Heart left ventricle (tissue), 16 donors: ENCODE data around the gene MBL2. TPM values are rescaled to one million over a fixed set of nuclear protein-coding genes. Genes with fewer than 3 reads are reported as not detected.

Experiments
- ATAC-seq, 4 donors: fragments of 200-7000 bp; cut with Tn5 transposase; one replicate each; pipeline ENCODE4 v1.9.1; 2020 to 2022; ENCODE audit warnings: moderate library complexity in 4 of 4, mild to moderate bottlenecking in 3 of 4, moderate number of reproducible peaks in 1 of 4
- DNase-seq, 5 donors: peaks; one replicate each; pipeline ENCODE4 v3.0.0-alpha.2; 2020
- H3K27ac ChIP-seq, 12 donors: fragments of 200-600 bp; sonication (generic) in 4 of 12; one replicate each; pipeline versions ENCODE4 v1.5.0 to v1.8.0; 2016 to 2022; ENCODE audit warnings: mild to moderate bottlenecking in 2 of 12
- H3K27me3 ChIP-seq, 9 donors: fragments of 200-600 bp; sonication (generic) in 2 of 9; one replicate each; pipeline versions ENCODE4 v1.5.1 to v1.8.0; 2016 to 2022; ENCODE audit warnings: mild to moderate bottlenecking in 3 of 9
- H3K36me3 ChIP-seq, 9 donors: fragments of 200-600 bp; sonication (generic) in 2 of 9; one replicate each; pipeline versions ENCODE4 v1.5.0 to v1.8.0; 2018 to 2022; ENCODE audit warnings: mild to moderate bottlenecking in 2 of 9
- H3K4me1 ChIP-seq, 12 donors: fragments of 200-600 bp; sonication (generic) in 4 of 12; one replicate each; pipeline versions ENCODE4 v1.5.0 to v1.8.0; 2016 to 2022; ENCODE audit warnings: mild to moderate bottlenecking in 3 of 12
- H3K4me3 ChIP-seq, 12 donors: fragments of 200-600 bp; sonication (generic) in 4 of 12; one replicate each; pipeline versions ENCODE4 v1.5.0 to v1.8.0; 2017 to 2022; ENCODE audit warnings: mild to moderate bottlenecking in 9 of 12, moderate library complexity in 4 of 12
- H3K9me3 ChIP-seq, 12 donors: fragments of 200-600 bp; sonication (generic) in 4 of 12; one replicate each; pipeline versions ENCODE4 v1.5.0 to v1.8.0; 2016 to 2022; ENCODE audit warnings: mild to moderate bottlenecking in 1 of 12
- POLR2A ChIP-seq, 2 donors: fragments of 450-650 bp; IDR thresholded peaks; one replicate each; pipeline ENCODE4 v1.6.1; 2017; ENCODE audit warnings: antibody characterized with exemption in 2 of 2, mild to moderate bottlenecking in 2 of 2, moderate library complexity in 2 of 2
- WGBS, 4 donors: extraction: QIAGEN DNeasy Blood & Tissue Kit in 2 of 4; methylation state at CpG; one replicate each; pipeline versions ENCODE4 v1.1.5 to v1.1.7; 2013 to 2018; 5-methylcytosine and 5-hydroxymethylcytosine counted together
- intact Hi-C, 10 donors: fragments of 100-400 bp; cut with DNase I; formaldehyde crosslinking; loops; one replicate each; pipeline versions ENCODE4 v1.11.1 to v1.14.2; 2022
- polyA plus RNA-seq, 2 donors: library from polyadenylated mRNA; stranded (reverse); fragments of 200-250 nt; gene quantifications; one replicate each; pipeline ENCODE4 v1.2.3, GENCODE V29; 2013
- total RNA-seq, 9 donors: library from RNA; depleted of rRNA in 2 of 9; stranded (reverse); fragments of >200 nt in 2 of 9; fragmentation: NEBNext Ultra II Directional in 3 of 9; extraction: Animal tissue kit (Norgen Biotek cat#: 25700) in 3 of 9; gene quantifications; one replicate each; pipeline versions ENCODE4 v1.1.0 to v1.2.4, GENCODE V29; 2016 to 2023
- TF ChIP-seq, protein P1 (sequence below), 12 donors: fragments of 200-600 bp; sonication (generic) in 4 of 12; IDR thresholded peaks; one replicate each; pipeline versions ENCODE4 v1.5.0 to v1.8.0; 2018 to 2022; ENCODE audit warnings: antibody characterized with exemption in 12 of 12, mild to moderate bottlenecking in 5 of 12
- donor health status: ischemic (EF 13 %, LVEDD 7.1; RV severe dilation, severe dysfunction).
- donor health status: healthy with polysubstance abuse.
- donor health status: DM: no; HTN: yes; CAD: no.
- donor health status: DM: no; HTN: no; CAD: no.
- donor health status: ischemic (EF 25% LVEDD 6.9; RV normal size, moderate dysfunction).
- donor health status: ischemic (EF 25% LVEDD 5.7; RV mildly dilated, moderate dysfunction).
- donor health status: healthy.
- donor health status: DM: yes; HTN: yes; CAD: no.
- donor health status: ischemic (EF 35%, LVEDD 5.7; RV mildly dilated, moderate dysfunction).
- donor health status: nonischemic (EF 11% LVEDD 7.7; RV severe dilation, severe dysfunction).
- donor health status: DM: yes; HTN: yes; CAD: no.
- donor health status: PGD.
- donor health status: ischemic (EF 29% LVEDD 5.4; RV normal size, mild dysfunction).
- donor health status: nonischemic (EF 23%, LVEDD 6.1; RV moderate dilation, normal function).

Gene MBL2
- total and polyA plus RNA-seq, 11 donors = not detected

DNA sequence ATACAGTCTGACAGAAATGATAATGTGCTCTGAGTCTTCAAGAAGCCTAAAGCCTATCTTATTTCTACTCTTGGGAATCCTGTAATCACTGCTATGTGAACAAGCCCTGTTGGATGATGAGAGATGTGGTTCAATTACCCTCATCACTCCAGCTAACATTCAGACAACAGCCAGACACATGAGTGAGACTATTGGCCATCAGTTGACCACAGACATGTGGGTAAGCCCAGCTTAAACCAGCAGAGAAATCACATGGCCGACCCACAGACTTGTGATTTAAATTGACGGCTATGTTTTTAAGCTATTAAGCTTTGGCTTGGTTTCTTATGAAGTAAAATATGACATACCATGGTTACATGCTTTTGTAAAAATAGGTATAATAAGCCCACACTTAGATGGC, 2.6 kb downstream of the MBL2 start:
- 88 to 98% (median 93%) methylated on average over 2 of the region's 2 CpGs for WGBS, 4 donors

DNA sequence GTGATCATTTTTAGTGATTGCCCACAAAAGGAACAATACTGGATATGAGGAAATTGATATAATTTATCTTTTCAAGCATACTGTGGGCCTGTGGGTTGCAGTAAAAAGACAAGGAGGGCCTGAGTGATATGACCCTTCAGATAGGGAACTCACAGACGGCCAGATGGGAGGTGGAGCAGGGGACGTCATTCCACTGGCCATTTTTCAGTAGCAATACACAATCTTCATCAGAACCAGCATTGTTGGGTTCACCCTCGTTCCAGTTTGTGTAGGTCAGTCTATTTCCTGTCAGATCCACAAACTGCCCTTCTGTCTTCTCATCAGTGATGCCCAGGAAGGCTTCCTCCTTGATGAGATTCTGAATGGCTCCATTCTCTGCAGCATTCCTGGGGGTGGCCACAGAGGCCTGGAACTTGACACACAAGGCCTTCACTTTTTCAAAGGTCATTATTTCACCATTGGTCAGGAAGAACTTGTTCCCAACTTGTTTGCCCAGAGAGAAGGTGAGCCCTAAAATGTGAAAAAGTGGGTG, 4.5 kb downstream of the MBL2 start:
- TF ChIP-seq, protein P1, sequence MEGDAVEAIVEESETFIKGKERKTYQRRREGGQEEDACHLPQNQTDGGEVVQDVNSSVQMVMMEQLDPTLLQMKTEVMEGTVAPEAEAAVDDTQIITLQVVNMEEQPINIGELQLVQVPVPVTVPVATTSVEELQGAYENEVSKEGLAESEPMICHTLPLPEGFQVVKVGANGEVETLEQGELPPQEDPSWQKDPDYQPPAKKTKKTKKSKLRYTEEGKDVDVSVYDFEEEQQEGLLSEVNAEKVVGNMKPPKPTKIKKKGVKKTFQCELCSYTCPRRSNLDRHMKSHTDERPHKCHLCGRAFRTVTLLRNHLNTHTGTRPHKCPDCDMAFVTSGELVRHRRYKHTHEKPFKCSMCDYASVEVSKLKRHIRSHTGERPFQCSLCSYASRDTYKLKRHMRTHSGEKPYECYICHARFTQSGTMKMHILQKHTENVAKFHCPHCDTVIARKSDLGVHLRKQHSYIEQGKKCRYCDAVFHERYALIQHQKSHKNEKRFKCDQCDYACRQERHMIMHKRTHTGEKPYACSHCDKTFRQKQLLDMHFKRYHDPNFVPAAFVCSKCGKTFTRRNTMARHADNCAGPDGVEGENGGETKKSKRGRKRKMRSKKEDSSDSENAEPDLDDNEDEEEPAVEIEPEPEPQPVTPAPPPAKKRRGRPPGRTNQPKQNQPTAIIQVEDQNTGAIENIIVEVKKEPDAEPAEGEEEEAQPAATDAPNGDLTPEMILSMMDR (IDR thresholded peaks at IDR 0.05) = no peak
- TF ChIP-seq POLR2A (IDR thresholded peaks at IDR 0.05) = no peak
- H3K27ac ChIP-seq = no peak overlapping the region
- no peak for ATAC-seq
- no peak for DNase-seq
- H3K4me1 ChIP-seq = no peaks in the 10 kb centered on the region
- no peak overlapping the region for H3K4me3 ChIP-seq
- H3K9me3 ChIP-seq = no peaks in the 10 kb centered on the region
- intact Hi-C loops = no loop called here
- H3K36me3 ChIP-seq = no peaks in the 10 kb centered on the region
- 56 to 74% (median 62%) methylated on average over 3 of the region's 3 CpGs for whole genome bisulfite sequencing, 4 donors
- no peaks in the 10 kb centered on the region for H3K27me3 ChIP-seq

More for the DNA sequence above, 2.6 kb downstream of the MBL2 start:
- no peak for ATAC-seq
- TF ChIP-seq POLR2A (IDR thresholded peaks at IDR 0.05) = no peak
- TF ChIP-seq, protein P1 (IDR thresholded peaks at IDR 0.05) = no peak
- Histone ChIP-seq H3K4me3 (no peak overlapping the region), H3K27ac (no peak overlapping the region), H3K27me3 (no peaks in the 10 kb centered on the region), H3K9me3 (no peaks in the 10 kb centered on the region), H3K4me1 (no peaks in the 10 kb centered on the region), H3K36me3 (no peaks in the 10 kb centered on the region)
- no peak for DNase-seq
- intact Hi-C loops = no loop called here

DNA sequence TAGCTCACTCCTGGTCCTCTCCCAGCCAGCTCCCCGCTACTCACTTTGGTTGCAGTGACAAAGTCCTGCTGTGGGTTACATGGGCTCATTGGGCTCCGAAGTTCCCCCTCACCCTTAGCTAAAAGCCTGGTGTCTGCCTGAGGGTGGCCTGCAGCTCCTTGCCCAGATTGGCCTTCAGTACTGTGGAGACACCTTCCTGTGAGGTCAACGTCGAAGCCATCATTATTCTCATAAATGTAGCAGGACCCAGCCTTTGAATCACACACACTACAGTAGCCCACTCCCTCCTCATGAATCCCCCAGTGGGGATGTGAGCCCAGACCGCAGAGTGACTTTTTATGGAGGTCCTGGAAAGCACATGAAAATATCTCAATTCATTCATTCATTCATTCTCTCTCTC, 10.5 kb downstream of the MBL2 start:
- TF ChIP-seq POLR2A (IDR thresholded peaks at IDR 0.05) = no peak
- TF ChIP-seq, protein P1 (IDR thresholded peaks at IDR 0.05) = no peak
- Histone ChIP-seq H3K27ac (no peak overlapping the region), H3K4me1 (peaks cover 0 to 8% (median 0%) of the 10 kb centered on the region in 12 donors), H3K36me3 (no peaks in the 10 kb centered on the region), H3K9me3 (peaks cover 0 to 3% (median 0%) of the 10 kb centered on the region in 12 donors), H3K4me3 (no peak overlapping the region), H3K27me3 (no peaks in the 10 kb centered on the region)
- WGBS, 4 donors = 84 to 91% (median 86%) methylated on average over 5 of the region's 5 CpGs
- intact Hi-C loops = no loop called here
- DNase-seq = no peak
- ATAC-seq = no peak

DNA sequence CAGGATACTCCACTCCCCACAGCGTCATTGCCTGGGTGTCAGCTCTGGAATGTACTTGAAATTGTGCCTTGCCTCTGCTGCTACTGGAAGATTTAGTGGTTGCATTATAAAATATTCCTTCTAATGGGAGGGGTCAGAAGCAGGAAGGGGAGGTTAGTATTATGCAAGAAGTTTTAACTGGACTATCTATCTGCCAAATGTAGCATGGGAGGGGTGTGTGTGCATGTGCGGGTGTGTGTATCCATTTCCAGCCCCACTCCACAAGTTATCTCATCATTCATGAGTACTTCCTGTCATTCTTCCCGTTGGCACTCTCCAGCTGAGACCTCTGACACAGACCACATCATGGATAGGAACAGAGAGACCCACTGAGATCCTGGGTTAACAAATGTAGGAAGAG, 13.4 kb downstream of the MBL2 start:
- no peak for DNase-seq
- WGBS, 4 donors = 19 to 27% (median 22%) methylated on average over 3 of the region's 3 CpGs
- intact Hi-C loops = no loop called here

More for the DNA sequence above, 13.4 kb downstream of the MBL2 start:
- no peaks in the 10 kb centered on the region for H3K36me3 ChIP-seq
- H3K27me3 ChIP-seq = no peaks in the 10 kb centered on the region
- H3K27ac ChIP-seq = no peak overlapping the region
- peaks cover 0 to 3% (median 0%) of the 10 kb centered on the region in 12 donors for H3K9me3 ChIP-seq
- peaks cover 0 to 8% (median 0%) of the 10 kb centered on the region in 12 donors for H3K4me1 ChIP-seq
- peak in 2 of 4 donors; percentile 16 to 31 for ATAC-seq
- TF ChIP-seq, protein P1 (IDR thresholded peaks at IDR 0.05) = no peak
- H3K4me3 ChIP-seq = no peak overlapping the region
